GM23338 (cell line): Measurements from ENCODE around the gene ANKZF1.

Source experiments
- CTCF ChIP-seq, 2 experiments: fragments of 200-600 bp in 1 of 2; sonication (generic) in 1 of 2; conservative IDR thresholded peaks; 2 replicates each; pipeline versions ENCODE4 v1.5.1 to v1.6.1; 2016 to 2017; ENCODE audit warnings: antibody characterized with exemption in 2 of 2, low read depth in 2 of 2, mild to moderate bottlenecking in 2 of 2, moderate library complexity in 1 of 2
- EZH2 ChIP-seq: fragments of 200-600 bp; sonication (generic); IDR thresholded peaks from one replicate; pipeline ENCODE4 v1.8.0; 2017; ENCODE audit warnings: antibody characterized with exemption, mild to moderate bottlenecking, low read depth; ENCODE audit not compliant: unreplicated experiment

GRCh38 chr2:219252084-219252483 lies 22.5 kb downstream of the ANKZF1 start:
- TF ChIP-seq CTCF (conservative IDR thresholded peaks at IDR 0.05; ENCODE audit: low read depth in 2 of 2) (no peak), EZH2 (no peak)
